ENCODE results near the gene TIMM17A. TPM values are rescaled to one million over a fixed set of nuclear protein-coding genes. Genes with fewer than 3 reads are reported as not detected.
A peak's percentile ranks its signal among the peaks of the same experiment; 100 is the strongest.

Gene TIMM17A
- total RNA-seq, 6 donors from 2014 or later: 11.7 to 38.9 (median 23.2) TPM

- TF ChIP-seq EP300 (IDR thresholded peaks at IDR 0.05): no peak
- TF ChIP-seq CTCF (IDR thresholded peaks at IDR 0.05): no peak
- TF ChIP-seq POLR2AphosphoS5 (IDR thresholded peaks at IDR 0.05): no peak
- TF ChIP-seq POLR2A (IDR thresholded peaks at IDR 0.05): no peak
Measured at GRCh38 chr1:201966171-201966570, 10.9 kb downstream of the TIMM17A start.

GRCh38 chr1:201968202-201968925 lies 13.1 kb downstream of the TIMM17A start:
- peaks cover 23 to 76% (median 57%) of the 10 kb centered on the region in 4 donors for H3K36me3 ChIP-seq
- H3K4me1 ChIP-seq: peaks cover 0 to 7% (median 2%) of the 10 kb centered on the region in 4 donors
- H3K9me3 ChIP-seq: no peaks in the 10 kb centered on the region
- H3K27me3 ChIP-seq: no peaks in the 10 kb centered on the region
- ATAC-seq (ENCODE audit: low FRiP score in 2 of 2): no peak
- no peak for DNase-seq
- WGBS, 2 donors: 89 to 91% methylated on average over 16 of the region's 16 CpGs
- TF ChIP-seq CTCF (IDR thresholded peaks at IDR 0.05) (no peak), POLR2AphosphoS5 (IDR thresholded peaks at IDR 0.05) (no peak), POLR2A (IDR thresholded peaks at IDR 0.05) (no peak), EP300 (IDR thresholded peaks at IDR 0.05) (no peak)
- no peak overlapping the region for H3K27ac ChIP-seq
- no peak overlapping the region for H3K4me3 ChIP-seq

More at GRCh38 chr1:201966171-201966570, 10.9 kb downstream of the TIMM17A start:
- no peaks in the 10 kb centered on the region for H3K9me3 ChIP-seq
- H3K36me3 ChIP-seq: peaks cover 30 to 97% (median 73%) of the 10 kb centered on the region in 4 donors
- no peak overlapping the region for H3K27ac ChIP-seq
- DNase-seq (no peak), ATAC-seq (ENCODE audit: low FRiP score in 2 of 2) (no peak)
- WGBS, 2 donors: 92 to 96% methylated on average over 5 of the region's 5 CpGs
- no peaks in the 10 kb centered on the region for H3K4me1 ChIP-seq
- H3K4me3 ChIP-seq: no peak overlapping the region
- H3K27me3 ChIP-seq: no peaks in the 10 kb centered on the region

- Histone ChIP-seq H3K4me3 (no peak overlapping the region), H3K9me3 (no peaks in the 10 kb centered on the region), H3K4me1 (peaks cover 0 to 7% (median 2%) of the 10 kb centered on the region in 4 donors), H3K27ac (no peak overlapping the region), H3K36me3 (peaks cover 14 to 54% (median 36%) of the 10 kb centered on the region in 4 donors), H3K27me3 (no peaks in the 10 kb centered on the region)
- 60 to 61% methylated on average over 9 of the region's 9 CpGs for WGBS, 2 donors
- DNase-seq: no peak
- TF ChIP-seq CTCF (IDR thresholded peaks at IDR 0.05) (no peak), POLR2A (IDR thresholded peaks at IDR 0.05) (no peak), POLR2AphosphoS5 (IDR thresholded peaks at IDR 0.05) (no peak), EP300 (IDR thresholded peaks at IDR 0.05) (no peak)
- no peak for ATAC-seq (ENCODE audit: low FRiP score in 2 of 2)
Measured at GRCh38 chr1:201970334-201971159, 15.2 kb downstream of the TIMM17A start.

GRCh38 chr1:201982082-201982622 lies 26.8 kb downstream of the TIMM17A start:
- DNase-seq (peak; percentile 82 to 98), ATAC-seq (ENCODE audit: low FRiP score in 2 of 2) (peak in 1 of 2 donors; percentile 84)
- TF ChIP-seq CTCF (IDR thresholded peaks at IDR 0.05) (no peak), POLR2AphosphoS5 (IDR thresholded peaks at IDR 0.05) (no peak), POLR2A (IDR thresholded peaks at IDR 0.05) (no peak), EP300 (IDR thresholded peaks at IDR 0.05) (no peak)
- Histone ChIP-seq H3K27ac (peak overlapping the region; percentile 91 to 97 (median 94)), H3K4me1 (peaks cover 3 to 21% (median 13%) of the 10 kb centered on the region in 4 donors), H3K9me3 (no peaks in the 10 kb centered on the region), H3K27me3 (no peaks in the 10 kb centered on the region), H3K4me3 (peak overlapping the region in 3 of 4 donors; percentile 84 to 100 (median 99)), H3K36me3 (no peaks in the 10 kb centered on the region)
- 20 to 40% methylated on average over 7 to 8 of the region's 31 CpGs for WGBS, 2 donors
